Activated T-helper 1 cell treated with Interleukin-2 at 50 U/mL for 16 hours (primary cell): ENCODE measurements around the gene PRR23E.

ENCODE experiments used
- DNase-seq: peaks from one replicate; pipeline ENCODE4 v3.0.0-alpha.2; 2020; ENCODE audit warnings: low read depth

The PRR23E gene

GRCh38 chr3:127209840-127210653 is 17.1 kb downstream of the PRR23E start:
- DNase-seq = no peak

GRCh38 chr3:127210654-127210943 is 17.7 kb downstream of the PRR23E start:
- no peak for DNase-seq

GRCh38 chr3:127211118-127212060 is 18.5 kb downstream of the PRR23E start:
- no peak for DNase-seq

GRCh38 chr3:127212231-127212630 is 19.3 kb downstream of the PRR23E start:
- DNase-seq = no peak

GRCh38 chr3:127212711-127213110 is 19.8 kb downstream of the PRR23E start:
- no peak for DNase-seq

GRCh38 chr3:127213381-127213918 is 20.5 kb downstream of the PRR23E start:
- DNase-seq = no peak

GRCh38 chr3:127214975-127215374 is 22.0 kb downstream of the PRR23E start:
- DNase-seq = no peak

GRCh38 chr3:127215714-127216414 is 22.9 kb downstream of the PRR23E start:
- DNase-seq = no peak

GRCh38 chr3:127216415-127217261 is 23.7 kb downstream of the PRR23E start:
- no peak for DNase-seq

- no peak for DNase-seq
Measured at GRCh38 chr3:127217596-127218453, 24.9 kb downstream of the PRR23E start.

GRCh38 chr3:127218454-127218922 is 25.6 kb downstream of the PRR23E start:
- no peak for DNase-seq

GRCh38 chr3:127220497-127220896 is 27.6 kb downstream of the PRR23E start:
- no peak for DNase-seq

- no peak for DNase-seq
Measured at GRCh38 chr3:127221037-127221436, 28.1 kb downstream of the PRR23E start.

GRCh38 chr3:127221446-127222035 is 28.6 kb downstream of the PRR23E start:
- DNase-seq = no peak

- no peak for DNase-seq
Measured at GRCh38 chr3:127222163-127222562, 29.2 kb downstream of the PRR23E start.

GRCh38 chr3:127222664-127223063 is 29.7 kb downstream of the PRR23E start:
- no peak for DNase-seq

GRCh38 chr3:127224118-127224517 is 31.2 kb downstream of the PRR23E start:
- no peak for DNase-seq

- DNase-seq = no peak
Measured at GRCh38 chr3:127226457-127226856, 33.5 kb downstream of the PRR23E start.

- DNase-seq = no peak
Measured at GRCh38 chr3:127226946-127227842, 34.3 kb downstream of the PRR23E start.
